IMR-90 (cell line): ENCODE results near the gene NPTX1.

Experiments
- CEBPB ChIP-seq: IDR thresholded peaks from 2 replicates; pipeline ENCODE4 v1.6.1; 2012; ENCODE audit warnings: low read depth, low read length, improper control_type of control experiment
- CHD1 ChIP-seq: IDR thresholded peaks from 2 replicates; pipeline ENCODE4 v1.6.1; 2012; ENCODE audit warnings: low read depth, low read length, improper control_type of control experiment
- FOS ChIP-seq: fragments of 150-350 bp; IDR thresholded peaks from 2 replicates; pipeline ENCODE4 v1.6.1; 2016; ENCODE audit warnings: low read depth, low read length
- MAFK ChIP-seq: IDR thresholded peaks from 2 replicates; pipeline ENCODE4 v1.6.1; 2012; ENCODE audit warnings: low read depth, low read length, improper control_type of control experiment
- MAZ ChIP-seq: IDR thresholded peaks from 2 replicates; pipeline ENCODE4 v1.6.1; 2012; ENCODE audit warnings: low read depth, mild to moderate bottlenecking, low read length, improper control_type of control experiment, moderate library complexity, borderline replicate concordance
- MXI1 ChIP-seq: IDR thresholded peaks from 2 replicates; pipeline ENCODE4 v1.6.1; 2012; ENCODE audit warnings: low read depth, mild to moderate bottlenecking, low read length, moderate library complexity, borderline replicate concordance
- POLR2A ChIP-seq: IDR thresholded peaks from 2 replicates; pipeline ENCODE4 v1.6.1; 2012; ENCODE audit warnings: mild to moderate bottlenecking, low read depth, low read length
- RAD21 ChIP-seq: IDR thresholded peaks from 2 replicates; pipeline ENCODE4 v1.6.1; 2012; ENCODE audit warnings: low read length, improper control_type of control experiment
- RCOR1 ChIP-seq: IDR thresholded peaks from 2 replicates; pipeline ENCODE4 v1.6.1; 2012; ENCODE audit warnings: mild to moderate bottlenecking, low read length, improper control_type of control experiment; ENCODE audit not compliant: insufficient replicate concordance
- RFX5 ChIP-seq: IDR thresholded peaks from 2 replicates; pipeline ENCODE4 v1.8.0; 2012; ENCODE audit warnings: low read depth, mild to moderate bottlenecking, low read length, moderate library complexity
- SMC3 ChIP-seq: fragments of 150-350 bp; IDR thresholded peaks from 2 replicates; pipeline ENCODE4 v1.6.1; 2016; ENCODE audit warnings: low read depth, mild to moderate bottlenecking, antibody characterized with exemption, low read length, moderate library complexity
- TF ChIP-seq, protein P1 (sequence below): conservative IDR thresholded peaks from 2 replicates; pipeline ENCODE4 v1.5.1; 2012; ENCODE audit warnings: mild to moderate bottlenecking, low read depth, low read length, improper control_type of control experiment
- TF ChIP-seq, protein P2 (sequence below): fragments of 150-350 bp; IDR thresholded peaks from 2 replicates; pipeline ENCODE4 v1.6.1; 2016; ENCODE audit warnings: low read depth, mild to moderate bottlenecking, low read length, moderate library complexity, borderline replicate concordance

DNA sequence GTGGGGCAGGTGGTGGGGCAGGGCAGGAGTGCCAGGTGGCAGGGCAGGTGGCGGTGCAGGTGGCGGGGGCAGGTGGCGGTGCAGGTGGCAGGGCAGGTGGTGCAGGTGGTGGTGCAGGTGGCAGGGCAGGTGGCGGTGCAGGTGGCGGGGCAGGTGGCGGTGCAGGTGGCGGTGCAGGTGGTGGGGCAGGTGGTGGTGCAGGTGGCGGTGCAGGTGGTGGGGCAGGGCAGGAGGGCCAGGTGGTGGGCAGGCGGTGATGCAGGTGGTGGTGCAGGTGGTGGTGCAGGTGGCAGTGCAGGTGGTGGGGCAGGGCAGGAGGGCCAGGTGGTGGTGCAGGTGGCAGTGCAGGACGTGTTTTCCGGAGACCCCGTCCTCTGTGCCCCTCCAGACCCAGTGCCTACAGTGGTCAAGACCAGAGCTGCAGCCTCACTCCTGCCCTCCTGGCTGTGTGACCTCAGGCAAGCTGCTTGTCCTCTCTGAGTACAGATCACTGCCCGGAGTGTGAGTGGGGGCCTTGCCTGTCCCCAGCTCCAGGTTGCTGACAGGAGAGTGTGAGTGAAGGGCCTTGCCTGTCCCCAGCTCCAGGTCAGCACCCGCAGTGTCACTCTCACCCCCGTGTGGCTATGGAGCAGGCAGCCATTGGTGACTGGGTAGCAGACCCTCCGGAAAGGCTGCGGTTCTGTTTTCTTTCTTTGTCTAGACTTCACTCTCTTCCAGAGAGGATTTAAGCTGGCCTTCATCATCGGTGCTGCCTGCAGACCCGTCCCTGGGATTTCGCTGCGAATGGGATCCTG is 16.1 kb upstream of the NPTX1 start:
- TF ChIP-seq, protein P1, sequence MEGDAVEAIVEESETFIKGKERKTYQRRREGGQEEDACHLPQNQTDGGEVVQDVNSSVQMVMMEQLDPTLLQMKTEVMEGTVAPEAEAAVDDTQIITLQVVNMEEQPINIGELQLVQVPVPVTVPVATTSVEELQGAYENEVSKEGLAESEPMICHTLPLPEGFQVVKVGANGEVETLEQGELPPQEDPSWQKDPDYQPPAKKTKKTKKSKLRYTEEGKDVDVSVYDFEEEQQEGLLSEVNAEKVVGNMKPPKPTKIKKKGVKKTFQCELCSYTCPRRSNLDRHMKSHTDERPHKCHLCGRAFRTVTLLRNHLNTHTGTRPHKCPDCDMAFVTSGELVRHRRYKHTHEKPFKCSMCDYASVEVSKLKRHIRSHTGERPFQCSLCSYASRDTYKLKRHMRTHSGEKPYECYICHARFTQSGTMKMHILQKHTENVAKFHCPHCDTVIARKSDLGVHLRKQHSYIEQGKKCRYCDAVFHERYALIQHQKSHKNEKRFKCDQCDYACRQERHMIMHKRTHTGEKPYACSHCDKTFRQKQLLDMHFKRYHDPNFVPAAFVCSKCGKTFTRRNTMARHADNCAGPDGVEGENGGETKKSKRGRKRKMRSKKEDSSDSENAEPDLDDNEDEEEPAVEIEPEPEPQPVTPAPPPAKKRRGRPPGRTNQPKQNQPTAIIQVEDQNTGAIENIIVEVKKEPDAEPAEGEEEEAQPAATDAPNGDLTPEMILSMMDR, result no peak
- TF ChIP-seq MAZ (no peak), POLR2A (no peak), MXI1 (no peak), RFX5 (no peak), SMC3 (no peak), RCOR1 (no peak), RAD21 (no peak), CHD1 (no peak), FOS (no peak), MAFK (no peak), CEBPB (no peak)
- TF ChIP-seq, protein P2, sequence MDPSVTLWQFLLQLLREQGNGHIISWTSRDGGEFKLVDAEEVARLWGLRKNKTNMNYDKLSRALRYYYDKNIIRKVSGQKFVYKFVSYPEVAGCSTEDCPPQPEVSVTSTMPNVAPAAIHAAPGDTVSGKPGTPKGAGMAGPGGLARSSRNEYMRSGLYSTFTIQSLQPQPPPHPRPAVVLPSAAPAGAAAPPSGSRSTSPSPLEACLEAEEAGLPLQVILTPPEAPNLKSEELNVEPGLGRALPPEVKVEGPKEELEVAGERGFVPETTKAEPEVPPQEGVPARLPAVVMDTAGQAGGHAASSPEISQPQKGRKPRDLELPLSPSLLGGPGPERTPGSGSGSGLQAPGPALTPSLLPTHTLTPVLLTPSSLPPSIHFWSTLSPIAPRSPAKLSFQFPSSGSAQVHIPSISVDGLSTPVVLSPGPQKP, result no peak
